Measurements from ENCODE around the gene PALS1.

Gene PALS1

GRCh38 chr14:67267576-67268328 lies 26.5 kb downstream of the PALS1 start:
- H3K4me2 ChIP-seq (ENCODE audit: insufficient read depth, low read length): no peak overlapping the region
- TF ChIP-seq, protein P1, sequence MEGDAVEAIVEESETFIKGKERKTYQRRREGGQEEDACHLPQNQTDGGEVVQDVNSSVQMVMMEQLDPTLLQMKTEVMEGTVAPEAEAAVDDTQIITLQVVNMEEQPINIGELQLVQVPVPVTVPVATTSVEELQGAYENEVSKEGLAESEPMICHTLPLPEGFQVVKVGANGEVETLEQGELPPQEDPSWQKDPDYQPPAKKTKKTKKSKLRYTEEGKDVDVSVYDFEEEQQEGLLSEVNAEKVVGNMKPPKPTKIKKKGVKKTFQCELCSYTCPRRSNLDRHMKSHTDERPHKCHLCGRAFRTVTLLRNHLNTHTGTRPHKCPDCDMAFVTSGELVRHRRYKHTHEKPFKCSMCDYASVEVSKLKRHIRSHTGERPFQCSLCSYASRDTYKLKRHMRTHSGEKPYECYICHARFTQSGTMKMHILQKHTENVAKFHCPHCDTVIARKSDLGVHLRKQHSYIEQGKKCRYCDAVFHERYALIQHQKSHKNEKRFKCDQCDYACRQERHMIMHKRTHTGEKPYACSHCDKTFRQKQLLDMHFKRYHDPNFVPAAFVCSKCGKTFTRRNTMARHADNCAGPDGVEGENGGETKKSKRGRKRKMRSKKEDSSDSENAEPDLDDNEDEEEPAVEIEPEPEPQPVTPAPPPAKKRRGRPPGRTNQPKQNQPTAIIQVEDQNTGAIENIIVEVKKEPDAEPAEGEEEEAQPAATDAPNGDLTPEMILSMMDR (IDR thresholded peaks at IDR 0.05; ENCODE audit: borderline replicate concordance, extremely low read depth, low read length, poor library complexity, severe bottlenecking): no peak
- no peak for TF ChIP-seq EZH2 (IDR thresholded peaks at IDR 0.05; ENCODE audit: borderline replicate concordance, low read depth, low read length, severe bottlenecking)
- no peak overlapping the region for H3K4me3 ChIP-seq (ENCODE audit: low read depth in 1 of 2, low read length in 2 of 2)
- no peaks in the 10 kb centered on the region for H3K27me3 ChIP-seq (ENCODE audit: insufficient read depth, low read length, poor library complexity)
- no peak overlapping the region for H3K27ac ChIP-seq (ENCODE audit: low read length)
- DNase-seq (no peak), ATAC-seq (ENCODE audit: insufficient read depth, low read depth) (no peak)
- H3K9ac ChIP-seq (ENCODE audit: low read depth, low read length): no peak overlapping the region
- H4K20me1 ChIP-seq (ENCODE audit: insufficient read depth, low read length): peaks cover 3% of the 10 kb centered on the region; the same call in 1 of the 2 replicates
- no peaks in the 10 kb centered on the region for H3K4me1 ChIP-seq (ENCODE audit: insufficient read depth, low read length)
- peaks cover 10% of the 10 kb centered on the region; the same call in 1 of the 2 replicates for H3K36me3 ChIP-seq (ENCODE audit: insufficient read depth, low read length)
- H3K9me3 ChIP-seq (ENCODE audit: insufficient read depth, low read length, severe bottlenecking): no peaks in the 10 kb centered on the region
- peaks cover 24% of the 10 kb centered on the region; the same call in 1 of the 2 replicates for H3K79me2 ChIP-seq (ENCODE audit: insufficient read depth, low read length)
- H2AFZ ChIP-seq (ENCODE audit: low read depth, low read length): no peak overlapping the region

DNA sequence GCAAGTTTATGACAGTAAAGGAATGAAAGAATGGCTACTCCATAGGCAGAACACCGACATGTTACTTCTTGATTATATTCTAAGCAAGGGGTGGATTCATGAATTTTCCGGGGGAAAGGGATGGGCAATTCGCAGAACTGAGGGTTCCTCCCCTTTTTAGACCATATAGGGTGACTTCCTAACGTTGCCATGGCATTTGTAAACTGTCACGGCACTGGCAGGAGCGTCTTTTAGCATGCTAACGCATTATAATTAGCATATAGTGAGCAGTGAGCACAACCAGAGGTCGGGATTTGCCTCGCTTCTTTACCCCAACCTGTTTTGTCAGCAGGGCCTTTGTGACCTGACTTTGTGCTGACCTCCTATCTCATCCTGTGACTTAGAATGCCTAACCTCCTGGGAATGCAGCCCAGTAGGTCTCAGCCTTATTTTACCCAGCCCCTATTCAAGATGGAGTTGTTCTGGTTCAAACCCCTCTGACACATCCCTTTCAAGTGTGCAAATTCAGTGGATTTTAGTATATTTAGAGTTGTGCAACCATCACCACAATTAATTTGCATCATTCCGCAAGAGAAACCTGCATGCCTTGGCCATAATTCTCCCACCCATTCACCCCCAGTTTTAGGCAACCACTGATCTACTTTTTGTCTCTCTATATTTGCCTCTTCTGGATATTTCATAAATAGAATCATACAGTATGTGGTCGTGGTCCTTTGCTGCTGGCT lies 27.4 kb downstream of the PALS1 start:
- Histone ChIP-seq H3K4me1 (ENCODE audit: insufficient read depth, low read length) (no peaks in the 10 kb centered on the region), H3K4me2 (ENCODE audit: insufficient read depth, low read length) (no peak overlapping the region), H3K27ac (ENCODE audit: low read length) (no peak overlapping the region), H3K9ac (ENCODE audit: low read depth, low read length) (no peak overlapping the region), H3K4me3 (ENCODE audit: low read depth in 1 of 2, low read length in 2 of 2) (no peak overlapping the region), H4K20me1 (ENCODE audit: insufficient read depth, low read length) (peaks cover 3% of the 10 kb centered on the region; the same call in 1 of the 2 replicates), H3K79me2 (ENCODE audit: insufficient read depth, low read length) (peaks cover 16% of the 10 kb centered on the region; the same call in 1 of the 2 replicates), H3K27me3 (ENCODE audit: insufficient read depth, low read length, poor library complexity) (no peaks in the 10 kb centered on the region), H2AFZ (ENCODE audit: low read depth, low read length) (no peak overlapping the region), H3K36me3 (ENCODE audit: insufficient read depth, low read length) (peaks cover 12% of the 10 kb centered on the region; the same call in 1 of the 2 replicates), H3K9me3 (ENCODE audit: insufficient read depth, low read length, severe bottlenecking) (no peaks in the 10 kb centered on the region)
- TF ChIP-seq, protein P1 (IDR thresholded peaks at IDR 0.05; ENCODE audit: borderline replicate concordance, extremely low read depth, low read length, poor library complexity, severe bottlenecking): no peak
- no peak for TF ChIP-seq EZH2 (IDR thresholded peaks at IDR 0.05; ENCODE audit: borderline replicate concordance, low read depth, low read length, severe bottlenecking)
- no peak for DNase-seq
- ATAC-seq (ENCODE audit: insufficient read depth, low read depth): no peak

- no peak for ATAC-seq (ENCODE audit: insufficient read depth, low read depth)
- Histone ChIP-seq H3K27me3 (ENCODE audit: insufficient read depth, low read length, poor library complexity) (no peaks in the 10 kb centered on the region), H3K27ac (ENCODE audit: low read length) (no peak overlapping the region), H3K9ac (ENCODE audit: low read depth, low read length) (no peak overlapping the region), H3K4me1 (ENCODE audit: insufficient read depth, low read length) (no peaks in the 10 kb centered on the region), H3K36me3 (ENCODE audit: insufficient read depth, low read length) (peaks cover 12% of the 10 kb centered on the region; the same call in 1 of the 2 replicates), H3K4me3 (ENCODE audit: low read depth in 1 of 2, low read length in 2 of 2) (no peak overlapping the region), H3K79me2 (ENCODE audit: insufficient read depth, low read length) (peaks cover 13% of the 10 kb centered on the region; the same call in 1 of the 2 replicates), H2AFZ (ENCODE audit: low read depth, low read length) (no peak overlapping the region), H3K9me3 (ENCODE audit: insufficient read depth, low read length, severe bottlenecking) (no peaks in the 10 kb centered on the region), H3K4me2 (ENCODE audit: insufficient read depth, low read length) (no peak overlapping the region), H4K20me1 (ENCODE audit: insufficient read depth, low read length) (peaks cover 3% of the 10 kb centered on the region; the same call in 1 of the 2 replicates)
- DNase-seq: no peak
- no peak for TF ChIP-seq EZH2 (IDR thresholded peaks at IDR 0.05; ENCODE audit: borderline replicate concordance, low read depth, low read length, severe bottlenecking)
- TF ChIP-seq, protein P1 (IDR thresholded peaks at IDR 0.05; ENCODE audit: borderline replicate concordance, extremely low read depth, low read length, poor library complexity, severe bottlenecking): no peak
These were observed 28.2 kb downstream of the PALS1 start for GRCh38 chr14:67269298-67270060.
